GM19452 (cell line): ENCODE data around the gene ABCC1.
"Not testable (repeated sequence)": the region's sequence is repeated elsewhere in the genome, so short reads cannot be mapped to it uniquely, and the experiment has no call there.

Source experiments
- ATAC-seq: cut with Tn5 transposase; IDR thresholded peaks from one replicate; pipeline ENCODE4 v1.9.1; 2021; ENCODE audit not compliant: unreplicated experiment

ABCC1 gene

GRCh38 chr16:16133943-16134604 lies 184.7 kb downstream of the ABCC1 start:
- ATAC-seq, result no peak

GRCh38 chr16:16136588-16136987 lies 187.2 kb downstream of the ABCC1 start:
- ATAC-seq, result no peak

GRCh38 chr16:16137110-16137509 lies 187.7 kb downstream of the ABCC1 start:
- no peak for ATAC-seq

- ATAC-seq, result no peak
These were observed 188.7 kb downstream of the ABCC1 start for GRCh38 chr16:16138034-16138635.

- no peak for ATAC-seq
These were observed 189.6 kb downstream of the ABCC1 start for GRCh38 chr16:16139061-16139460.

GRCh38 chr16:16139806-16140205 lies 190.4 kb downstream of the ABCC1 start:
- no peak for ATAC-seq

- ATAC-seq, result no peak
These were observed 191.1 kb downstream of the ABCC1 start for GRCh38 chr16:16140537-16140936.

- no peak for ATAC-seq
These were observed 191.7 kb downstream of the ABCC1 start for GRCh38 chr16:16141141-16141540.

GRCh38 chr16:16141784-16142396 lies 192.5 kb downstream of the ABCC1 start:
- no peak for ATAC-seq

GRCh38 chr16:16143038-16143763 lies 193.8 kb downstream of the ABCC1 start:
- no peak for ATAC-seq

GRCh38 chr16:16143931-16144330 lies 194.5 kb downstream of the ABCC1 start:
- ATAC-seq, result no peak

- ATAC-seq, result no peak
These were observed 195.0 kb downstream of the ABCC1 start for GRCh38 chr16:16144416-16144815.

GRCh38 chr16:16145286-16145685 lies 195.9 kb downstream of the ABCC1 start:
- no peak for ATAC-seq

- ATAC-seq, result no peak
These were observed 197.2 kb downstream of the ABCC1 start for GRCh38 chr16:16146380-16147315.

GRCh38 chr16:16147316-16147999 lies 198.0 kb downstream of the ABCC1 start:
- no peak for ATAC-seq

- ATAC-seq, result not testable (repeated sequence)
These were observed 198.7 kb downstream of the ABCC1 start for GRCh38 chr16:16148000-16148599.

- ATAC-seq, result no peak
These were observed 199.3 kb downstream of the ABCC1 start for GRCh38 chr16:16148755-16149154.

GRCh38 chr16:16149710-16150116 lies 200.3 kb downstream of the ABCC1 start:
- ATAC-seq, result no peak

GRCh38 chr16:16150117-16150877 lies 200.9 kb downstream of the ABCC1 start:
- no peak for ATAC-seq
